HEK293 (cell line): ENCODE data around the gene NEK10.

ENCODE experiments used
- CTCF ChIA-PET: fragments of 350-600 bp; formaldehyde crosslinking; extraction: SDS; loops from one replicate; lab custom pipeline; 2021; ENCODE audit warnings: antibody characterized with exemption; lab: Yijun Ruan, JAX
- POLR2A ChIA-PET: fragments of 300-600 bp; formaldehyde crosslinking; extraction: SDS; loops from one replicate; lab custom pipeline; 2020; ENCODE audit warnings: antibody characterized with exemption, inconsistent platforms; lab: Yijun Ruan, JAX
- H3K27ac ChIP-seq: fragments of 200-500 bp; sonication (Bioruptor generic); 2 replicates; pipeline ENCODE4 v1.5.1; 2014; ENCODE audit warnings: low read depth, low read length, control low read depth, inconsistent platforms; ENCODE audit errors: extremely low read depth
- H3K36me3 ChIP-seq, 2 experiments: fragments of 200-500 bp in 1 of 2; sonication (Bioruptor generic) in 1 of 2; 1 replicate in 1 of 2; 2 replicates in 1 of 2; pipeline ENCODE4 v1.5.1; 2014 to 2017; ENCODE audit warnings: inconsistent platforms in 2 of 2, low read length in 2 of 2; ENCODE audit not compliant: control insufficient read depth in 2 of 2, insufficient read depth in 1 of 2
- H3K4me1 ChIP-seq: fragments of 200-500 bp; sonication (Bioruptor generic); 2 replicates; pipeline ENCODE4 v1.5.1; 2014; ENCODE audit warnings: mild to moderate bottlenecking, low read length, inconsistent platforms; ENCODE audit not compliant: control insufficient read depth, insufficient read depth
- H3K4me3 ChIP-seq: 2 replicates; pipeline ENCODE4 v1.5.1; 2011; ENCODE audit warnings: low read depth, mild to moderate bottlenecking, control low read depth, low read length, moderate library complexity
- H3K9me3 ChIP-seq: fragments of 200-500 bp; sonication (Bioruptor generic); 2 replicates; pipeline ENCODE4 v1.5.1; 2014; ENCODE audit warnings: low read depth, low read length, inconsistent platforms; ENCODE audit not compliant: control insufficient read depth, insufficient read depth
- BCL11A ChIP-seq: fragments of 450-650 bp; formaldehyde crosslinking; IDR thresholded peaks from 2 replicates; pipeline ENCODE4 v1.5.1; 2016; ENCODE audit warnings: low read depth, missing biosample characterization, missing genetic modification characterization
- GLI2 ChIP-seq: fragments of 450-650 bp; formaldehyde crosslinking; IDR thresholded peaks from 2 replicates; pipeline ENCODE4; 2017; ENCODE audit warnings: missing biosample characterization, missing genetic modification characterization, low read depth, borderline replicate concordance
- GLI4 ChIP-seq: fragments of 450-650 bp; formaldehyde crosslinking; IDR thresholded peaks from 2 replicates; pipeline ENCODE4 v1.5.1; 2016; ENCODE audit warnings: missing biosample characterization, missing genetic modification characterization
- HOXC10 ChIP-seq: sonication (generic); formaldehyde crosslinking; IDR thresholded peaks from 2 replicates; pipeline ENCODE4 v1.8.1; 2023; ENCODE audit warnings: mild to moderate bottlenecking, missing genetic modification reagents
- OSR2 ChIP-seq: fragments of 450-650 bp; formaldehyde crosslinking; IDR thresholded peaks from 2 replicates; pipeline ENCODE4 v1.5.1; 2016; ENCODE audit warnings: missing biosample characterization, missing genetic modification characterization
- SALL2 ChIP-seq: fragments of 450-650 bp; formaldehyde crosslinking; IDR thresholded peaks from 2 replicates; pipeline ENCODE4 v1.5.0; 2017; ENCODE audit warnings: missing biosample characterization, mild to moderate bottlenecking, missing genetic modification characterization, borderline replicate concordance
- ZNF114 ChIP-seq: fragments of 450-650 bp; formaldehyde crosslinking; IDR thresholded peaks from 2 replicates; pipeline ENCODE4 v1.5.0; 2017; ENCODE audit warnings: missing biosample characterization, missing genetic modification characterization
- ZNF133 ChIP-seq: fragments of 450-650 bp; formaldehyde crosslinking; IDR thresholded peaks from 2 replicates; pipeline ENCODE4 v1.5.1; 2016; ENCODE audit warnings: missing biosample characterization, missing genetic modification characterization
- ZNF140 ChIP-seq: fragments of 450-650 bp; formaldehyde crosslinking; IDR thresholded peaks from 2 replicates; pipeline ENCODE4 v1.5.1; 2016; ENCODE audit warnings: missing biosample characterization, missing genetic modification characterization
- ZNF155 ChIP-seq: fragments of 450-650 bp; formaldehyde crosslinking; IDR thresholded peaks from 2 replicates; pipeline ENCODE4 v1.5.1; 2016; ENCODE audit warnings: missing biosample characterization, missing genetic modification characterization
- ZNF169 ChIP-seq: fragments of 450-650 bp; formaldehyde crosslinking; IDR thresholded peaks from 2 replicates; pipeline ENCODE4 v1.5.1; 2016; ENCODE audit warnings: missing biosample characterization, missing genetic modification characterization
- ZNF211 ChIP-seq: fragments of 450-650 bp; formaldehyde crosslinking; IDR thresholded peaks from 2 replicates; pipeline ENCODE4 v1.5.1; 2016; ENCODE audit warnings: low read depth, missing biosample characterization, missing genetic modification characterization
- ZNF341 ChIP-seq: fragments of 450-650 bp; formaldehyde crosslinking; IDR thresholded peaks from 2 replicates; pipeline ENCODE4; 2016; ENCODE audit warnings: low read depth, missing biosample characterization, missing genetic modification characterization
- ZNF404 ChIP-seq: fragments of 450-650 bp; formaldehyde crosslinking; IDR thresholded peaks from 2 replicates; pipeline ENCODE4 v1.5.1; 2017; ENCODE audit warnings: missing biosample characterization, missing genetic modification characterization
- ZNF423 ChIP-seq: fragments of 450-650 bp; formaldehyde crosslinking; IDR thresholded peaks from 2 replicates; pipeline ENCODE4 v1.5.1; 2016; ENCODE audit warnings: missing biosample characterization, missing genetic modification characterization
- ZNF473 ChIP-seq: fragments of 450-650 bp; formaldehyde crosslinking; IDR thresholded peaks from 2 replicates; pipeline ENCODE4 v1.5.1; 2017; ENCODE audit warnings: missing biosample characterization, missing genetic modification characterization
- ZNF544 ChIP-seq: fragments of 450-650 bp; formaldehyde crosslinking; IDR thresholded peaks from 2 replicates; pipeline ENCODE4 v1.5.0; 2017; ENCODE audit warnings: missing biosample characterization, missing genetic modification characterization
- ZNF555 ChIP-seq: fragments of 450-650 bp; formaldehyde crosslinking; conservative IDR thresholded peaks from 2 replicates; pipeline ENCODE4 v1.5.1; 2017; ENCODE audit warnings: missing biosample characterization, mild to moderate bottlenecking, missing genetic modification characterization, inconsistent platforms
- ZNF785 ChIP-seq: fragments of 450-650 bp; formaldehyde crosslinking; IDR thresholded peaks from 2 replicates; pipeline ENCODE4 v1.5.1; 2016; ENCODE audit warnings: missing biosample characterization, missing genetic modification characterization
- ZNF843 ChIP-seq: fragments of 450-650 bp; formaldehyde crosslinking; IDR thresholded peaks from 2 replicates; pipeline ENCODE4 v1.5.1; 2016; ENCODE audit warnings: missing biosample characterization, missing genetic modification characterization
- ZSCAN23 ChIP-seq: fragments of 450-650 bp; formaldehyde crosslinking; IDR thresholded peaks from 2 replicates; pipeline ENCODE4 v1.5.1; 2016; ENCODE audit warnings: missing biosample characterization, missing genetic modification characterization
- TF ChIP-seq, protein P1 (sequence below): fragments of 450-650 bp; formaldehyde crosslinking; IDR thresholded peaks from 2 replicates; pipeline ENCODE4 v1.5.1; 2016; ENCODE audit warnings: missing biosample characterization, missing genetic modification characterization
- TF ChIP-seq, protein P2 (sequence below): fragments of 450-650 bp; formaldehyde crosslinking; IDR thresholded peaks from 2 replicates; pipeline ENCODE4 v1.5.1; 2016; ENCODE audit warnings: missing biosample characterization, missing genetic modification characterization

The NEK10 gene

DNA sequence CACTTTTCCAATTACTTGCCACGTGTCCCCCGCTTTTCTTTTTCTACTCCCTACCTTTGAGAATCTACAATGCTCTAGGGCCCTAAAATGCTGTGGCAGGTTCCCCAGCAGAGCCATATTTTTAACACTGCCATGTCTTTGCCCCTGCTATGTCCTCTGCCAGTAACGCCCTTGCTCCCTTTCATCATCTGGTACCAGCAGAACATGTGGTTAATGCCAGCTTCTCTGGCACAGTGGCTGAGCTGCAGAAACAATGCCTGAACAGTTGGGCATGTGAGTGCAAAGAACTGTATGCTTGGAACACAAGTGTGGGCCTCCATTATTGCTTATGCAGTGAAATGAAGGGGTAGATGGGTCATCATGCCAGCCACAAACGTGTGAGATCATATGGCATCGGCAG is 287.6 kb downstream of the NEK10 start:
- Histone ChIP-seq H3K27ac (no peak overlapping the region), H3K9me3 (no peaks in the 10 kb centered on the region), H3K4me3 (no peak overlapping the region), H3K4me1 (no peaks in the 10 kb centered on the region), H3K36me3 (no peaks in the 10 kb centered on the region)
- ChIA-PET POLR2A (no interaction called here), CTCF (no interaction called here)
- TF ChIP-seq ZNF404 (tag by site-specific recombination): no peak
- no peak for TF ChIP-seq ZNF423 (tag by site-specific recombination)
- no peak for TF ChIP-seq ZNF211 (tag by site-specific recombination)
- no peak for TF ChIP-seq ZNF843 (tag by site-specific recombination)
- no peak for TF ChIP-seq ZNF114 (tag by site-specific recombination)
- TF ChIP-seq ZSCAN23 (tag by site-specific recombination): no peak
- TF ChIP-seq, protein P1, sequence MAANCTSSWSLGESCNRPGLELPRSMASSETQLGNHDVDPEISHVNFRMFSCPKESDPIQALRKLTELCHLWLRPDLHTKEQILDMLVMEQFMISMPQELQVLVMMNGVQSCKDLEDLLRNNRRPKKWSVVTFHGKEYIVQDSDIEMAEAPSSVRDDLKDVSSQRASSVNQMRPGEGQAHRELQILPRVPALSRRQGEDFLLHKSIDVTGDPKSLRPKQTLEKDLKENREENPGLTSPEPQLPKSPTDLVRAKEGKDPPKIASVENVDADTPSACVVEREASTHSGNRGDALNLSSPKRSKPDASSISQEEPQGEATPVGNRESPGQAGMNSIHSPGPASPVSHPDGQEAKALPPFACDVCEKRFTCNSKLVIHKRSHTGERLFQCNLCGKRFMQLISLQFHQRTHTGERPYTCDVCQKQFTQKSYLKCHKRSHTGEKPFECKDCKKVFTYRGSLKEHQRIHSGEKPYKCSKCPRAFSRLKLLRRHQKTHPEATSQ (tag by site-specific recombination): no peak
- no peak for TF ChIP-seq HOXC10 (CRISPR knock-in tag)
- TF ChIP-seq ZNF544 (tag by site-specific recombination): no peak
- no peak for TF ChIP-seq ZNF555 (tag by site-specific recombination)
- no peak for TF ChIP-seq ZNF785 (tag by site-specific recombination)
- TF ChIP-seq BCL11A: no peak
- TF ChIP-seq, protein P2, sequence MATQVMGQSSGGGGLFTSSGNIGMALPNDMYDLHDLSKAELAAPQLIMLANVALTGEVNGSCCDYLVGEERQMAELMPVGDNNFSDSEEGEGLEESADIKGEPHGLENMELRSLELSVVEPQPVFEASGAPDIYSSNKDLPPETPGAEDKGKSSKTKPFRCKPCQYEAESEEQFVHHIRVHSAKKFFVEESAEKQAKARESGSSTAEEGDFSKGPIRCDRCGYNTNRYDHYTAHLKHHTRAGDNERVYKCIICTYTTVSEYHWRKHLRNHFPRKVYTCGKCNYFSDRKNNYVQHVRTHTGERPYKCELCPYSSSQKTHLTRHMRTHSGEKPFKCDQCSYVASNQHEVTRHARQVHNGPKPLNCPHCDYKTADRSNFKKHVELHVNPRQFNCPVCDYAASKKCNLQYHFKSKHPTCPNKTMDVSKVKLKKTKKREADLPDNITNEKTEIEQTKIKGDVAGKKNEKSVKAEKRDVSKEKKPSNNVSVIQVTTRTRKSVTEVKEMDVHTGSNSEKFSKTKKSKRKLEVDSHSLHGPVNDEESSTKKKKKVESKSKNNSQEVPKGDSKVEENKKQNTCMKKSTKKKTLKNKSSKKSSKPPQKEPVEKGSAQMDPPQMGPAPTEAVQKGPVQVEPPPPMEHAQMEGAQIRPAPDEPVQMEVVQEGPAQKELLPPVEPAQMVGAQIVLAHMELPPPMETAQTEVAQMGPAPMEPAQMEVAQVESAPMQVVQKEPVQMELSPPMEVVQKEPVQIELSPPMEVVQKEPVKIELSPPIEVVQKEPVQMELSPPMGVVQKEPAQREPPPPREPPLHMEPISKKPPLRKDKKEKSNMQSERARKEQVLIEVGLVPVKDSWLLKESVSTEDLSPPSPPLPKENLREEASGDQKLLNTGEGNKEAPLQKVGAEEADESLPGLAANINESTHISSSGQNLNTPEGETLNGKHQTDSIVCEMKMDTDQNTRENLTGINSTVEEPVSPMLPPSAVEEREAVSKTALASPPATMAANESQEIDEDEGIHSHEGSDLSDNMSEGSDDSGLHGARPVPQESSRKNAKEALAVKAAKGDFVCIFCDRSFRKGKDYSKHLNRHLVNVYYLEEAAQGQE (tag by site-specific recombination): no peak
- no peak for TF ChIP-seq GLI2 (tag by site-specific recombination)
- no peak for TF ChIP-seq SALL2 (tag by site-specific recombination)
- TF ChIP-seq OSR2: no peak
- no peak for TF ChIP-seq ZNF140
- no peak for TF ChIP-seq ZNF155 (tag by site-specific recombination)
- TF ChIP-seq ZNF169: no peak
- no peak for TF ChIP-seq ZNF473 (tag by site-specific recombination)

DNA sequence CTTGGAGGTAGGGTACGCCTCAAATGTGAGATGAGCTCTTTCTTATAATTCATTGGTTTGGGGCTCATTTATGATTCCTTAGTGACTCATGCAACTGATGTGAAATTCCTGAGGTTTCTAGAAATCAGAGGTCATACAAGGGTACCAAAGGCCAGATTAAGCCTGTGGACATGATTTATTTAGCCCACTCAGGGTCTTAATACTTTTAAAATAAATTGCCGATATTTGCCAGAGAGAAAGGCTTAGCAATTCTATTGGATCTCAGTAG is 289.0 kb downstream of the NEK10 start:
- Histone ChIP-seq H3K4me1 (no peaks in the 10 kb centered on the region), H3K9me3 (no peaks in the 10 kb centered on the region), H3K4me3 (no peak overlapping the region), H3K27ac (no peak overlapping the region), H3K36me3 (no peaks in the 10 kb centered on the region)
- POLR2A ChIA-PET: no interaction called here
- CTCF ChIA-PET: no interaction called here
- TF ChIP-seq GLI4 (tag by site-specific recombination) (no peak), ZNF133 (tag by site-specific recombination) (no peak), ZNF341 (tag by site-specific recombination) (no peak)
